CD4-positive, alpha-beta T cell treated with Interleukin-10 for 1 hour (primary cell): Measurements from ENCODE around the gene PGM1.

ENCODE experiments used
- DNase-seq: peaks from one replicate; pipeline ENCODE4 v3.0.0-alpha.2; 2020

PGM1 gene

DNA sequence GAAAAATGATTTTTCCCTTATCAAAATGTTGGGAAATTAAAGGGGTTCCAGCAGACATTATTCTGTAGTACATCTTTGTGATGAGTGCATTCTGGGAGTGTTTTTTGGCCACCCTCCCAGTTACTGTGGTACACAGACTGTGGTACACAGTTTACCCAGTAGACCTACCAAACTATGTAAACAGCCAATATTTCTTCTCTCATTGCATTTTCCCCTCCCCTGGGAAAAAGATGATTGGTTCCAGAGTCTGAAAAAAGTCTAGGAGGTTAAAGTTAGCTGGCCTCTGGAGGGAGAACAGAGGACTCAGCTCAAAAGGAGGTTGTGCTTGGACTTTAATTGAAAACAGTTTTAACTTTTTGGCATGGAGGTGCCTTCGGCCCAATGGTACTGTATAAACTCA is 42.5 kb downstream of the PGM1 start:
- DNase-seq, result no peak

DNA sequence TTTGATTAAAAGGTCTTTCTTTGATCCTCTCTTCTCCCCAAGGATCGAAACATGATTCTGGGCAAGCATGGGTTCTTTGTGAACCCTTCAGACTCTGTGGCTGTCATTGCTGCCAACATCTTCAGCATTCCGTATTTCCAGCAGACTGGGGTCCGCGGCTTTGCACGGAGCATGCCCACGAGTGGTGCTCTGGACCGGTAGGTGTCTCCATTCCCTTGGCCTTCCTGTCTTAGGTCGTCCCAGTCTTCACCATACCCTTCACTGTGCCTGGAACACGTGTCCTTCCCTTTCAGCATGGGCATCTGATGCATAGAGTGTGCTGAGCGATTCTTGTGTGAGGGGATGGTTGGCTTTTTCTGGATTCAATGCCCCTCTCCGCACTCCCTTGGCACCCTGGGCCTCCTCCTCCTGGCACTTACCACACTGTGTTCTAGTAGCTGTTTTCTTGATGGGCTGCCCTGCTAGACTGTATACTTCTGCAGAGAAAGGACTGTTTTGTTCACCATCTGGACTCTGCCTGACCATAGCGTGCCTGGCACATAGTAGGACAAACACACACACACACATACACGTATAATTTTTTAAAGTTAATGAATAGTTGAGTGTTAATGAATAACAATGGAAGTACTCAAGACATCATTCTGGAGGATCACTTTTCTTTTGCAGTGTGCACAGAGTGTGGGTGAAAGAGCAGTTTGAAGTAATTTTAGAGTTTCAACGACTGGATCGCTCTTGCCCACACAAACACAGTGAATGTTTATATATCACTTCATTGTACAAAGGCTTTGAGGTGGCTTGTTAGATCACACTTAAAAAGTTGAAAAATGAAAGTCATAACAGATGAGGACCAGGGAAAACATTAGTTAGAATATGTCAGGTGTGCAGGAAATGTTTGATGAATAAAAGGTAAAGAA is 43.2 kb downstream of the PGM1 start:
- no peak for DNase-seq

DNA sequence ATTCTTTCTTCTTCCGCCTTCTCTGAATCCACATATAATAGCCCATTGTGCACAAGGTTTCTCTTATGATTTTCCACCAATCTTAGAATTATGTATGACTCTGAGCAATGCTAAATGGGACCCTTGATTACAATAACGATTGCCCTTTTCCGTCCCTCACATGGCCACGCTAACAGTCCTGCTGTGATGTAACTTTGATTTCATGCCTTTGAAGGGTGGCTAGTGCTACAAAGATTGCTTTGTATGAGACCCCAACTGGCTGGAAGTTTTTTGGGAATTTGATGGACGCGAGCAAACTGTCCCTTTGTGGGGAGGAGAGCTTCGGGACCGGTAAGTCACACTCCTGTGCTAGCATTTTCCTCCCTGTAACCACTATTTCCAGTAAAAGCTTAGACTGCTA is 45.3 kb downstream of the PGM1 start:
- DNase-seq, result no peak

DNA sequence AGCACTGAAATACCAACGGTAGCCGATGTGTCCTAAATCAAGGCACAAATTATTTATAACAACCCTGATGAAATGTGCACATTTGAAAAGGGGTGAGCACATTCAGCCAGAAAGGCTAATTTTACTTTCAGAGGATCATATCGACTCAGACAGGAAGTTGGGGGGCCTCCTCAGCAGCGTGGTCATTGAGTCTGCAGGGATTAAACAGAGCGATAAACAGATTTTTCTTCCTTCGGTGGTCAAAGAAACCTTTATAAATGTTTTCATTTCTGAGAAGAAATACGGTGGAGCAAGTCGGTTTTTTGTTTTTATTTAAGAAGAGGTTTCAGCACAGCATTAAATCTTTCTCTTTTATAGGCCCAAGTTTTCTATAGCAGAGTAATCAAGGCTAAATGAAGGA is 45.7 kb downstream of the PGM1 start:
- no peak for DNase-seq

DNA sequence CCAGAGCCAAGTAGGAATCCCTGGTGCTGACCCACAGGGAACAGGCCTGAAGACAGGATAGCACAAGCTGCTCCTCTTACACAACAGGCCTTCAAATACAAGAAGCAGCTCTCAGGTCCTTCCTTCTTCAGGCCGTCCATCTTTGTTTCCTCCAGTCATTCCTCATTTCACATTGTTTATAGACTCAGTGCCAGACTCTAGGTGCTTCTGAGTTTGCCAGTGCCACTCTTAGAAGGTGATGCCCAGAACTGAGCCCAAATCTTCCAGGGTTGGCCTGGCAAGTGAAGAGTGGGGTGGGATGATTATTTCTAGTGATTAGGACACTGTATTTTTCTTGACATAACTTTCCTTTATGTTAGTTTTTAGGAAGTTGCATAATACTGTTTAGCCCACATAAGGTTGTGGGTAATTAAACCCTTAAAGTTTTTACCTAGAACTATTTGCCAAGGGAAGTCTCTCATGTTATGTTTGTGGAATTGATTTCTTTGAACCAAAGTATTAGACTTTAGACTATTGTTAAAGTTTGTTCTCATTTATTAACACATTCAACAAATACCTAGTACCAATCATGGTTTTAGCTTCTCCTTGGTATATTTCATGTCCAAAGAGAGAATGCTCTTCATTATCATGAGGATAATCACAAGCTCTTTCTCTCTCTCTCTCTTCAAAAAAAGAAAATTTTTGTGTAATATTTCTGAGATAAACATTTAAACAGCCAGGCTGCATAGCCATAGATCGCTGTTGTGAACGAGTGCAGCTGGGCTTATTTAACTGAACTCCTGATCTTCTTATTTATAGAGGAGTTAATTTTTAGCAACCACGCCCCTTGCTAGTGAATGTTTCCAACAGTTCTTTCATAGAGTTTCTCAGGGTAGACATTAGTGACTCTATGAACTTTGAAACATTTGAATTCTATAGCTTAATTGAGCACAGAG is 47.7 kb downstream of the PGM1 start:
- no peak for DNase-seq

DNA sequence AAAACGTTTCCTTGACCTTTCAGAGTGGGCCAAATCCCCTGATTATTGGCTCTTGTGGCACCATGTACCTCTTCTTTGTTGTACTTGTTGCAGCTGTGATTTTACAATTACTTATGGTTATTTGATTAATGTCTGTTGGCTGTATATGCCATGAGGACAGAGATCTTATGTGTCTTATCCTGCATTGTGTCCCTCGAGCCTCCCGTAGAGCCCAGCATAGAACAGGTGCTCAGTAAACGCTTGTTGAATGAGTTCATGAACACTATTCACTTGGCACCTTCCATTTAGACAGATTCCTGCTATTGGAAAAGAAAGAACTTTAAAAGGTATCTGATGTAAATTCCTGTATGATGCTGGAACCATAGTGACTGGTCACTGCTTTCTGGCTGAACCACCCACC is 48.4 kb downstream of the PGM1 start:
- no peak for DNase-seq

DNA sequence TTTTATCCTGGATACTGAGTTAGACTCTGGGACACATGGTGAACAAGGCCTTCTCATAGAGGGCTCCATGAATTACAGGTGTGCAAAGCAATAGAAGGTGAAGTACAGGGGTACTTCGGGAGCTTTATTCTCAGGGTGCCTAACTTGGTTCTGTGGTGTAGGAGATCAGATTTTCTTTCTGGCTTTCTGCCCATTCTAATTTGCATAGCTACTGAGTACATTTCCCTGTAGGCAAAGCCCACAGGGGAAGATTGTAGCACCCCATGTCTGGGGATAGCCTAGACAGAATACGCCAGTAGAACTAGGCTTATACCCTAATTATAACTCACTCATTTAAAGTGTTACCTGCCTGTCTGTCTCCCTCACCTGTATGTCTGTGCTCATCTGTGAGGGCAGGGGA is 49.7 kb downstream of the PGM1 start:
- DNase-seq, result no peak

DNA sequence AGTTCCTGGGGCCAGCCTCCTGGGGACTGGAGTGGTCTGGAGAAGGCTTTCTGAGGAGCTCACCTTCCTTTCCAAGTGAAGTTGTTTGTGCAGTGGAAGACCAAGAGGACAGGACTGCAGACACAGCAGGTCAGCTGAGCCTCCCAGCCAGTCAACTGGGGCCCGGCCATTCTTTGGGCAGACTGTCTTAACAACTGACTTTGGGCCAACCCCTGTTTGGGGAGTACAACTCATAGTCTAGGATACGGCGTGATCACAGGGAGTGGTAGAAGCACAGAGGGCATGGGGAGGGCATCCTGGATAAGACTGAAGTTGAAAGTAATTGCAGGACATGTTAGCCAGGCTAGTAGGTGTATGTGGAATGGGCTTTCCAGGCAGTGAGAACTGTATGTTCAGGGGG is 50.3 kb downstream of the PGM1 start:
- no peak for DNase-seq

DNA sequence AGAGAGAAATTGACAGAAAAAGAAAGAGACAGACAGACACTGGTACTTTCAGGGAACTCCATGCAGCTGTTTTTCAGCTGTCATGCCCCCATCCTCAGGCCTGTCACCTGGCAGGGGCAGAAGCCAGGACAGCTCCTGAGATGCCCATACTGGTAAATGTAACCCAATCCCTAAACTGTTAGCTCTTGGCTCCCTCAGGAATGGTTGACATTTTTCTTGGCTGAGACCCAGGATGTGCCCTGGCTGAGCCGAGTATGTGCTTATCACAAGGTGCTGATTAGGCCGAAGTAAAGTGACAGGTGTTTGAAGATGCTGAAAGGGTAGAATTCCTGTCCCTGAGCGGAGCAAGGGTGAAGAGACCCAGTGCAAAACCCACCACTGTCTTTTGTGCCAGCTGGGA is 50.7 kb downstream of the PGM1 start:
- DNase-seq, result no peak

DNA sequence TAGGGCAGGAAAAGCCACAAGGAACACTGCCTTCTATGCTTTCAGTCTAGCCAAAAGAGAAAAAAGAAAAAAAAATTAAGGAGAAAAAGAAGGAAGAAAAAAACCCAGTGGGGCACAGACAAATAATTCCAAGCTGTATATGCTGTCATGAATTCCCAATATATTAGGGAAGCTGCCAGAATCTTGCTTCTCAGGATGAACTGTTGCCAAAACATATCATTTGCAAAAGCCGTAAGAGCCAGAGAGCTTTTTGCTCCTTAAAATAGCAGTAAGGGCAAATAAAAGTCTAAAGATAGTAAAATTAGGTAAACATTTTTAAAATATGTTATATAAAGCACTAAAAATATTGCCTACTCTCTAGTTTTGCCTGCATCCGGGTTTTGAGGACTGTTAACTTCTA is 52.1 kb downstream of the PGM1 start:
- no peak for DNase-seq

DNA sequence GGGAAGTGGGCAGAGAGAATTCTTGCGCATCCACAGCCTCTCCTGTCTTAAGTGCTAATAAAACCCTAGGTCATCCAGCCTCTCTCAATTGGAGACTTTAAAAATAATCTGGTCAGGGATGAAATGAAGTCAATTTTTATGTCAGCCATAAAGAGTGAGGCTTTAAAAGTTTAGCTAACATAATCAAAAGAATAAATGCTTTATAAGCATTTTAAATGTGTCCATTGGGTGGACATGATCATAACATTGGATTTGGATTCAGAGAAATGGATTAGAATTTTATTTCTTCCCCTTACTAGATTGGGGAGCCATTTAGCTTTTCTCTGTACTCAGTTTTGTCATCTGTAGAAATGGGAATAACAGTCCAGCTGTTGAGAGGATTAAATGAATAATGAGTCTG is 55.5 kb downstream of the PGM1 start:
- no peak for DNase-seq

DNA sequence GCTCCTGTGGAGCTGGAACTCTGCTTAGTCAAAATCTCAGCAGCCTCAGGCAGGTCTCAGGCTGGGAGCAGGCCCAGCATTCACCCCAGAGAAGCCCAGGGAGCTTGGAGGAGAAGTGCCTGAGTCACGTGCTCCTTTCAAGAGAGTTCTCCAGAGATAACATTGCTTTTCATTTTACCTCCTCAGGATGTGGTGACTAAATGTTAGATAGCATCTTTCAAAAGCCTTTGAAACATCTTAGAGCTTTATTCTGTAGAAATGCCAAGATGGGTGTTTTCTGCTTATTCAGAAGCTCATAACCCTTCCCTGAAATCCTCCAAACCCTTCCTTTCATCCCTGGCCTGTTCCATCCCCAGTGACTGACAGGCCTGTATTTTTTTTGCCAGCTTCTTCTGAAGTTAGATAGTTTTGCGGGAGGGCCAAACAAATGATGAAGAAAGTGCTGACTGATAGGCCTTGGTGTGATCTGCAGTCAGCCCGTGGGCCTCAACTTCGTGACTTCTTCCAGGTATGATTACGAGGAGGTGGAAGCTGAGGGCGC is 58.0 kb downstream of the PGM1 start:
- DNase-seq, result peak; percentile 42

DNA sequence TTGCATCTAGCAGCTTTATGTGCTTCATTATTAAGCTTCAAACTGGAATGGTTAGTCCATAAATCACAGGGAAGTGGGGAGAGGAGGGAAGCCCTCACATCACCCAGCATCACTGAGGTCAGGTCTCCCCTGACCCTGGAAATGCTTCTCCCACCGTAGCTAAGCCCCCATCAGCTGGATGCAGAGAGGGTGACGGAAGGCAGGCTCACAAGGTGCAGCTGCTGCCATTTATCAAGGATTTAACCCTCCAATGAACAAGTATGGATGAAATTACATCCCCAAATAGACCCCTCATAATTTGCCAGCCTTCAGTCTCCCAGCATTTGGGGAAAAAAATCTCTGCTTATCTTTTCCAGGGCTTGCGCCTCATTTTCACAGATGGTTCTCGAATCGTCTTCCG is 60.8 kb downstream of the PGM1 start:
- DNase-seq, result no peak

DNA sequence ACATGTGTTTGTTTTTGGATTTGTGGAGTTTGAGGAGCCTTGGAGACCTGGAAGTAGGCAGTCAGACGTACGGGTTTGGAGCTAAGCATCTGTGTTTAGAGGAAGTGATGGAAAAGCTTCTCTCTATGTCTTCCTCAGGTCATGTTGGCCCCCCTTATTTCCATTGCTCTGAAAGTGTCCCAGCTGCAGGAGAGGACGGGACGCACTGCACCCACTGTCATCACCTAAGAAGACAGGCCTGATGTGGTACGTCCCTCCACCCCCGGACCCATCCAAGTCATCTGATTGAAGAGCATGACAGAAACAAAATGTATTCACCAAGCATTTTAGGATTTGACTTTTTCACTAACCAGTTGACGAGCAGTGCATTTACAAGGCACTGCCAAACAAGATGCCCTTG is 66.2 kb downstream of the PGM1 start:
- no peak for DNase-seq

DNA sequence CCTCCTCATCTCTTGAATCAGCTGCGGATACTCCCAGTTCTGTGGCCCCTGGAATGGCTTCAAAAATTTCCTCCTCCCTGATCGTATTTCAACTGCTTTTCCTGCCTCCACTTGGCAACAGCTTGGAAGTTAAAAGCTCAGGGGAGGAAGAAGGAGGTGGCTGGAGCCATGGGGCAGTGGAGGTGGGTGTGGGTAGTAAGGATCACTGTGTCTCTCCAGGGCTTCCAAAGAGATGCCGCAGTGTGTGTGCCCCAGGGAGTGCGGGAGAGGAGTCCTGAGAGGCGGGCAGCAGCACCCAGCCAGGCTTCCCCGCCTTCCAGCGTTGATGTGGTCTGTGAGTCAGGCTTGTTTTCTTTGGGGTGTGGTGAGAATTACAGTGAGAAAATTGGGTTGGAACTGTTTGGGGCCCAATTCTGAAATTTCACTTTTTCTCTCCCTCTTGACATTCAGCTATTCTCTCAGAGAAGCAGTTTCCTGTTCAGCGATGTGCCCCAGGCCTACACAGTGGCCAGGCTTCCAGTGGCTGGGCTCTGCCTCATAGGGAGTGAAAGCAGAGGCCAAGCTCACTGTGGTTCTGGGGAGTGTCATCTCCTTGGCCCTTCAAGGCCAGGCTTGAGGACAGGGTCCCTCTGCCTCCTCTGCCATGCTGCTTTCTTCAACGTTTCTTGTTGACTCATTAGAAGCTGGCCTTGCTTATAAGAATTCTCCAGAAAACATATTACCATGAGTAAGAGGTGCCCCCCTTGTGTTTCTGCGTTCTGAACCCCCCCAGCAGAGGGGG is 69.0 kb downstream of the PGM1 start:
- DNase-seq, result no peak

DNA sequence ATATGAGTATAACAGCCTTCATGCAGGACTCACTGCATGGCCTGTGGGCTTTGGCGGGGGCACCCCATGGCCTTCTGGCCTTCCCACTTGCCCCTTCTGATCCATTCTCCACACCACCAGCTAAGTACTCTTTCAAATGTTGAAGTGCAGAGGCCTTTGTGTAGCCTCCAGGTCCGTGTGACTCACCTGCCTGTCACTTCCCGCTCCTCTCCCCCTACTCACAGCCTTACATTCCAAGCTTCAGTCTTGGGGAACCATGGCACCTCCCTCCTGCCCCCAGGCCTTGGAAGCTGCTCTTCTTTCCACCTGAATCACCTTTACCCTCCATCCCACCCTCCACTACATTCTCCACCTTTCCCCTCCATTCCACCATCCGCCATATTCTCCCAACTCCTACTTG is 69.6 kb downstream of the PGM1 start:
- no peak for DNase-seq

DNA sequence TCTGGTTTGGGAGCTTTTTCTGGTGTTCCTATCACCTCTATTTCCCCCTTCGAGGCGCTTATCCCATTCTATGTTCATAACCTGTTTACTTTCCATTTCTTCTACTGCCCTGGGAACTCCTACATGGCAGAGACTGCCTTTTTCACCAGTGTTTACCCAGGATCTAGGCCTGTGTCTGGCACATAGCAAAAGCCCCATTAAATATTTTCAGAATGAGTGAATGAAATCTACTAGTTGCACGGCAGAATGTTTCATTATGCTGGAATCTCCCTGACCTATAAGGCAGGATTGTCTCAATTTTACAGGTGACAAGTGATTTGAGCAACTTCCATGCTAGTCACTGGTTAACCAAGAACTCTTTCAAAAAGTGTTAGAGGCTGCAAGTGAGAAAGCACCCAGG is 70.1 kb downstream of the PGM1 start:
- DNase-seq, result no peak

DNA sequence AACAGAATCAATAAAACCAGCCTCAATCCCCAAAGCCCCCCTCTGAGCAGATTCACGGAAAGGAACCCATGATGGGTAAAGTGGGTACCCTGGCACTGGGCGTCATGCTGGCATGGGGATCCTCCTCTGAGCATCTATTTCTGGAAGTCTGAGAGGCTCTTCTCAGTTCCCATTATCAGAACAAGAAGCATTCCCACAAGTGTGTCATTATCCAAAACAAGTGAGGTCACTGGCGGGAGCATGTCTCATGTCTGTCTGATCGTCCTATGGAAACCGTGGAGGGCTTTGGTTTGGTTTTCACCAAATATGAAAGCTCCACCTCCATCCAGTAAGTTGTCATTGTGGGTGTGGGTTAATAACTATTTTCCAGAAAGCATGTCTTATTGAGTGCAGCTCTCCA is 70.7 kb downstream of the PGM1 start:
- no peak for DNase-seq

DNA sequence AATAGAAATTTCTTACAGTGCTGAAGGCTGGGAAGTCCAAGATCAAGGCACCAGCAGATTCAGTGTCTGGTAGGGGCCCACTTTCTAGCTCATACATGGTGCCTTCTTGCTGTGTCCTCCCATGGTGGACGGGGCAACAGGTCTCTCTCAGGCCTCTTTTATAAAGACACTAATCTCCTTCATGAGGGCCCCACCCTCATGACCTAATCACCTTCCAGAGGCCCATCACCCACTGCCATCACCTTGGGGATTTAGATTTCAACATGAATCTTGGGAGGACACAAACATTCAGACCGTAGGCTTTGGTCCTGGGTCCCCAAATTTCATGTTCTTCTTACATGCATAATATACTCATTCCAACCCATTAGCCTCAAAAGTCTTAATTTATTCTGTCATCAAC is 71.5 kb downstream of the PGM1 start:
- no peak for DNase-seq

DNA sequence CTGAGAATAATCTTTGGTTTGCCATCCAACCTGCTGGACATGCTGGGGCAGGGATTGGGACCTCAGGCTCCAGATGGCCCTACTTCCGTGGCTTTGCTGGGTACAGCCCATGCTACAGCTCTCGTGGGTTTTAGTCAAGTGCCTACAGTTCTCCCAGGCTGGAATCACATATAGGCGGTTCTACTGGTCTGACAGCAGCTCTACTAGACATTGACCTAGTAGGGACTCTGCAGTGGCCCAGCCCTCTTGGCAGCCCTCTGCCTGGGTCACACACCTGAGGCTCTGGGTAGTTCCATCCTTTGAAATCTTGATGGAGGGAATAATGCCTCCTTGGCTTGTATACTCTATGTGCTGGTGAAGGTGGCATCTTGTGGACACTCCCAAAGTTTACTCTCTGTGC is 72.2 kb downstream of the PGM1 start:
- DNase-seq, result no peak

DNA sequence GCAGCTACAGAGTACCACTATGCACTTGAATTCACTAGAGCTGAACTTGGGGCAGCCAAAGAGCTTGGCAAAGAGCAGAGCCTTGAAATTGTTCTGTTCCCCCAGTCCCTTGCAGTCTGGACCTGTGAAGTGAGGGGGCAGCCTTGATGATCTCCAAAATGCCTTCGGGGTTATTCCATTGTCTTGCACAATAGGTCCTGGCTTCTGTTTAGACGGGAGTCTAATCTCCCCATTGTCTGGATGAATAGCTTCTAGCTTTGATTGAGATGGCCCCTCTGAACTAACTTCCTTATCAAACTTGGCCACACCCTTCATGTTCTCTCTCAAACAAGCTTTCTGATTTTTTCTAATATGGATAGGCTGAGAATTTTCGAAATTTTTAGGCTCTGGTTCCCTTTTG is 72.6 kb downstream of the PGM1 start:
- DNase-seq, result no peak

DNA sequence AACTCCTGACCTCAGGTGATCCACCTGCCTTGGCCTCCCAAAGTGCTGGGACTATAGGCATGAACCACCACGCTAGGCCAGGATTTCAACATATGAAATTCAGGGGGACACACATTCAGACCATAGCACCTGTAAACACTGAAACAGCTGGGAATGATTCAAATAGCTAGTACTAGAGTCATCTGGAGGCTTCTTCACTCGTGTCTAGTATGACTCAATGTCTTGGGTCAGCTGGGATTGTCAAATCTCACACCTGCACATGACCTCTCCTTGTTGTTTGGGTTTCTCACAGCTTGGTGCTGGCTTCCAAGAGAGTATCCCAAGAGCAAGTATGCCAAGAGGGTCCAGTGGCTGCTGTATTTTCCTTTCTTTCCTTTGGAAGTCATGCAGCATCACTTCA is 75.1 kb downstream of the PGM1 start:
- DNase-seq, result no peak
